Measurements from ENCODE around the gene ATP6V0D1. TPM values are rescaled to one million over a fixed set of nuclear protein-coding genes. Genes with fewer than 3 reads are reported as not detected.

ATP6V0D1 gene
- polyA plus RNA-seq, 1 of the 3 experiments (the other 2 are of a cell fraction), result 135 TPM

DNA sequence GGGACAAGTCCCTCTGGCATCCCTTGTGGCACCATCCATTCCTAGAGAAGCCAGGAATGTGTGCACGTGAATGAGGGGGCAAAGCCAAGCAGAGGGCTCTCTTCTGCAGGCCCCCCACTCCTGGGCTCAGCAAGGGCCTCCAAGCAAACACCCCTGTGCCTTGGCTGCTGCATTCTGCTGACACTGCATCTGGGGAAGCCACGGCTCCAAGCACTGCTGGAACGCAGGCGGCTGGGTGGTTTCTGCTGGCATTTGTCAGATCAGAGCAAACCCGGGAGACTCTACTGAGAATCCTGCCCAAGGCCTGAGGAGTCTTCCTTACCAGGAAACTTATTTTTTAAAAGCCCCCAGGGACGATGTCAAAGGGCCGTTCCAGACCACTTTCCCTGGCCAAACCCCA, 23.3 kb downstream of the ATP6V0D1 start:
- Histone ChIP-seq H4K20me1 (ENCODE audit: insufficient read depth) (peaks cover 72% of the 10 kb centered on the region), H3K4me3 (ENCODE audit: low read depth in 2 of 2, low read length in 1 of 2) (no peak overlapping the region), H3F3A (replicated peaks; ENCODE audit: insufficient read depth) (no peaks in the 10 kb centered on the region), H3K4me2 (no peak overlapping the region), H3K9me2 (no peaks in the 10 kb centered on the region), H3K9ac (no peak overlapping the region), H2AFZ (ENCODE audit: low read depth) (no peak overlapping the region), H3K4me1 (ENCODE audit: control insufficient read depth in 1 of 2, insufficient read depth in 2 of 2, low read depth in 1 of 2, low read length in 1 of 2) (peaks cover 14 to 52% of the 10 kb centered on the region in 2 experiments; a peak in 3 of 4 replicates), H3K27ac (ENCODE audit: low read depth in 2 of 2, low read length in 1 of 2) (no peak overlapping the region; a peak in 1 of 4 replicates), H3K79me2 (ENCODE audit: insufficient read depth) (peaks cover 38% of the 10 kb centered on the region), H3K9me3 (no peaks in the 10 kb centered on the region), H3K27me3 (ENCODE audit: insufficient read depth) (no peaks in the 10 kb centered on the region), H3K36me3 (replicated peaks in 1 of 2; ENCODE audit: control insufficient read depth in 1 of 2, insufficient read depth in 2 of 2, low read length in 1 of 2) (peaks cover 0 to 4% of the 10 kb centered on the region in 2 experiments)
- WGBS (ENCODE audit: low lambda C conversion rate), result 60% methylated on average over 1 of the region's 7 CpGs
- TF ChIP-seq IRF3 (IDR thresholded peaks at IDR 0.05; ENCODE audit: low read depth, low read length), result no peak
- TF ChIP-seq, protein P1, sequence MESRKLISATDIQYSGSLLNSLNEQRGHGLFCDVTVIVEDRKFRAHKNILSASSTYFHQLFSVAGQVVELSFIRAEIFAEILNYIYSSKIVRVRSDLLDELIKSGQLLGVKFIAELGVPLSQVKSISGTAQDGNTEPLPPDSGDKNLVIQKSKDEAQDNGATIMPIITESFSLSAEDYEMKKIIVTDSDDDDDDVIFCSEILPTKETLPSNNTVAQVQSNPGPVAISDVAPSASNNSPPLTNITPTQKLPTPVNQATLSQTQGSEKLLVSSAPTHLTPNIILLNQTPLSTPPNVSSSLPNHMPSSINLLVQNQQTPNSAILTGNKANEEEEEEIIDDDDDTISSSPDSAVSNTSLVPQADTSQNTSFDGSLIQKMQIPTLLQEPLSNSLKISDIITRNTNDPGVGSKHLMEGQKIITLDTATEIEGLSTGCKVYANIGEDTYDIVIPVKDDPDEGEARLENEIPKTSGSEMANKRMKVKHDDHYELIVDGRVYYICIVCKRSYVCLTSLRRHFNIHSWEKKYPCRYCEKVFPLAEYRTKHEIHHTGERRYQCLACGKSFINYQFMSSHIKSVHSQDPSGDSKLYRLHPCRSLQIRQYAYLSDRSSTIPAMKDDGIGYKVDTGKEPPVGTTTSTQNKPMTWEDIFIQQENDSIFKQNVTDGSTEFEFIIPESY (IDR thresholded peaks at IDR 0.05; ENCODE audit: borderline replicate concordance, low read depth), result no peak
- TF ChIP-seq JUND (IDR thresholded peaks at IDR 0.05), result no peak
- TF ChIP-seq EZH2phosphoT487 (IDR thresholded peaks at IDR 0.05; ENCODE audit: borderline replicate concordance, low read depth), result no peak
- TF ChIP-seq RAD21 (IDR thresholded peaks at IDR 0.05; ENCODE audit: low read length), result no peak
- no peak for TF ChIP-seq FOXJ3 (CRISPR knock-in tag; IDR thresholded peaks at IDR 0.05)
- no peak for TF ChIP-seq TCF12 (IDR thresholded peaks at IDR 0.05)
- no peak for TF ChIP-seq FOSL2 (IDR thresholded peaks at IDR 0.05; ENCODE audit: borderline replicate concordance, low read depth)
- no peak for TF ChIP-seq SMC3 (IDR thresholded peaks at IDR 0.05; ENCODE audit: low read depth, low read length)
- no peak for TF ChIP-seq USF2 (IDR thresholded peaks at IDR 0.05; ENCODE audit: borderline replicate concordance, low read depth, low read length)
- no peak for TF ChIP-seq YY1 (IDR thresholded peaks at IDR 0.05; ENCODE audit: low read depth)
- no peak for TF ChIP-seq POLR2AphosphoS5 (IDR thresholded peaks at IDR 0.05; ENCODE audit: low read depth, low read length)
- TF ChIP-seq PBX3 (IDR thresholded peaks at IDR 0.05), result no peak
- TF ChIP-seq RXRA (IDR thresholded peaks at IDR 0.05; ENCODE audit: borderline replicate concordance, low read depth), result no peak
- no peak for TF ChIP-seq MEF2A (IDR thresholded peaks at IDR 0.05; ENCODE audit: borderline replicate concordance, low read depth)
- ChIA-PET POLR2A (no interaction called here), CTCF (interaction anchor here (0.8 to 2.9 kb wide), 3 partner anchors 8 to 41 kb away, joined by 3 to 18 read pairs (median 3); partner anchors contain the start of gene ZDHHC1)
- DNase-seq, result no peak

All from SK-N-SH (cell line).